GM10266 (cell line): ENCODE measurements around the gene GRID1.

Experiments
- DNase-seq: peaks from one replicate; pipeline ENCODE4 v3.0.0; 2012; ENCODE audit errors: extremely low spot score
- CTCF ChIP-seq: IDR thresholded peaks from 2 replicates; pipeline ENCODE4 v1.5.1; 2012; ENCODE audit warnings: mild to moderate bottlenecking, low read depth; ENCODE audit not compliant: control insufficient read depth, insufficient read depth; ENCODE audit errors: missing control alignments

GRID1 gene

GRCh38 chr10:86138551-86139065 lies 228.0 kb downstream of the GRID1 start:
- TF ChIP-seq CTCF: no peak
- DNase-seq: no peak

- no peak for TF ChIP-seq CTCF
- no peak for DNase-seq
Measured at GRCh38 chr10:86137561-86137960, 229.0 kb downstream of the GRID1 start.

- no peak for DNase-seq
- TF ChIP-seq CTCF: no peak
Measured at GRCh38 chr10:86136934-86137333, 229.7 kb downstream of the GRID1 start.

- no peak for DNase-seq
- no peak for TF ChIP-seq CTCF
Measured at GRCh38 chr10:86135191-86135590, 231.4 kb downstream of the GRID1 start.

GRCh38 chr10:86130737-86131475 lies 235.7 kb downstream of the GRID1 start:
- no peak for TF ChIP-seq CTCF

GRCh38 chr10:86130041-86130440 lies 236.6 kb downstream of the GRID1 start:
- no peak for TF ChIP-seq CTCF
- no peak for DNase-seq

More at GRCh38 chr10:86130737-86131475, 235.7 kb downstream of the GRID1 start:
- no peak for DNase-seq

- TF ChIP-seq CTCF: no peak
Measured at GRCh38 chr10:86128360-86128759, 238.2 kb downstream of the GRID1 start.

More at GRCh38 chr10:86128360-86128759, 238.2 kb downstream of the GRID1 start:
- DNase-seq: no peak
